Tibial nerve (tissue), 4 donors: ENCODE measurements around the gene POLG. TPM values are rescaled to one million over a fixed set of nuclear protein-coding genes. Genes with fewer than 3 reads are reported as not detected.

Experiments used
- DNase-seq, 2 donors: peaks; one replicate each; pipeline ENCODE4 v3.0.0-alpha.2; 2019; ENCODE audit warnings: low spot score in 2 of 2
- H3K27ac ChIP-seq, 4 donors: fragments of 200-600 bp; sonication (generic) in 3 of 4; one replicate each; pipeline ENCODE4 v1.5.1; 2017 to 2019; ENCODE audit warnings: mild to moderate bottlenecking in 1 of 4
- H3K27me3 ChIP-seq, 2 donors: fragments of 200-600 bp; sonication (generic) in 1 of 2; one replicate each; pipeline versions ENCODE4 v1.5.1 to v1.6.0; 2017 to 2019
- H3K36me3 ChIP-seq, 3 donors: fragments of 200-600 bp; sonication (generic); one replicate each; pipeline ENCODE4 v1.5.1; 2018 to 2019
- H3K4me1 ChIP-seq, 4 donors: fragments of 200-600 bp; sonication (generic) in 3 of 4; one replicate each; pipeline ENCODE4 v1.5.1; 2017 to 2019
- H3K4me3 ChIP-seq, 4 donors: fragments of 200-600 bp; sonication (generic) in 3 of 4; one replicate each; pipeline ENCODE4 v1.5.1; 2017 to 2019; ENCODE audit warnings: mild to moderate bottlenecking in 1 of 4, moderate library complexity in 1 of 4
- H3K9me3 ChIP-seq, 4 donors: fragments of 200-600 bp; sonication (generic) in 3 of 4; one replicate each; pipeline ENCODE4 v1.5.1; 2017 to 2019
- EP300 ChIP-seq, 2 donors: sonication (generic); formaldehyde crosslinking; IDR thresholded peaks; one replicate each; pipeline ENCODE4 v1.6.1; 2017; ENCODE audit warnings: antibody characterized with exemption in 2 of 2, mild to moderate bottlenecking in 1 of 2
- POLR2A ChIP-seq, 2 donors: fragments of 450-650 bp; IDR thresholded peaks; one replicate each; pipeline ENCODE4 v1.6.1; 2017; ENCODE audit warnings: antibody characterized with exemption in 2 of 2, mild to moderate bottlenecking in 2 of 2, moderate library complexity in 2 of 2
- WGBS, 2 donors: methylation state at CpG; one replicate each; pipeline ENCODE4 v1.1.5; 2018; 5-methylcytosine and 5-hydroxymethylcytosine counted together
- total RNA-seq, 4 donors: library from RNA; depleted of rRNA; stranded (reverse); fragments of >200 nt; gene quantifications; one replicate each; pipeline ENCODE4 v1.1.0, GENCODE V29; 2016
- TF ChIP-seq, protein P1 (sequence below), 5 experiments: fragments of 200-600 bp in 3 of 5; fragments of 450-650 bp in 2 of 5; sonication (generic) in 3 of 5; IDR thresholded peaks; one replicate each; pipeline ENCODE4 v1.5.1; 2016 to 2019; ENCODE audit warnings: antibody characterized with exemption in 5 of 5, mild to moderate bottlenecking in 3 of 5, moderate library complexity in 2 of 5

POLG gene
- total RNA-seq, 4 donors from 2014 or later: 76.9 to 113 (median 103) TPM

- no peak overlapping the region for H3K4me3 ChIP-seq
- H3K9me3 ChIP-seq: no peaks in the 10 kb centered on the region
- peaks cover 3 to 98% of the 10 kb centered on the region in 2 donors for H3K27me3 ChIP-seq
- no peak overlapping the region for H3K27ac ChIP-seq
- DNase-seq: no peak
- 5 to 7% methylated on average over 20 to 56 of the region's 73 CpGs for WGBS, 2 donors
- TF ChIP-seq, protein P1, sequence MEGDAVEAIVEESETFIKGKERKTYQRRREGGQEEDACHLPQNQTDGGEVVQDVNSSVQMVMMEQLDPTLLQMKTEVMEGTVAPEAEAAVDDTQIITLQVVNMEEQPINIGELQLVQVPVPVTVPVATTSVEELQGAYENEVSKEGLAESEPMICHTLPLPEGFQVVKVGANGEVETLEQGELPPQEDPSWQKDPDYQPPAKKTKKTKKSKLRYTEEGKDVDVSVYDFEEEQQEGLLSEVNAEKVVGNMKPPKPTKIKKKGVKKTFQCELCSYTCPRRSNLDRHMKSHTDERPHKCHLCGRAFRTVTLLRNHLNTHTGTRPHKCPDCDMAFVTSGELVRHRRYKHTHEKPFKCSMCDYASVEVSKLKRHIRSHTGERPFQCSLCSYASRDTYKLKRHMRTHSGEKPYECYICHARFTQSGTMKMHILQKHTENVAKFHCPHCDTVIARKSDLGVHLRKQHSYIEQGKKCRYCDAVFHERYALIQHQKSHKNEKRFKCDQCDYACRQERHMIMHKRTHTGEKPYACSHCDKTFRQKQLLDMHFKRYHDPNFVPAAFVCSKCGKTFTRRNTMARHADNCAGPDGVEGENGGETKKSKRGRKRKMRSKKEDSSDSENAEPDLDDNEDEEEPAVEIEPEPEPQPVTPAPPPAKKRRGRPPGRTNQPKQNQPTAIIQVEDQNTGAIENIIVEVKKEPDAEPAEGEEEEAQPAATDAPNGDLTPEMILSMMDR (IDR thresholded peaks at IDR 0.05): no peak
- no peak for TF ChIP-seq POLR2A (IDR thresholded peaks at IDR 0.05)
- H3K4me1 ChIP-seq: peaks cover 0 to 40% (median 11%) of the 10 kb centered on the region in 4 donors
- no peaks in the 10 kb centered on the region for H3K36me3 ChIP-seq
These were observed 27.8 kb upstream of the POLG start for GRCh38 chr15:89362203-89363101.

DNA sequence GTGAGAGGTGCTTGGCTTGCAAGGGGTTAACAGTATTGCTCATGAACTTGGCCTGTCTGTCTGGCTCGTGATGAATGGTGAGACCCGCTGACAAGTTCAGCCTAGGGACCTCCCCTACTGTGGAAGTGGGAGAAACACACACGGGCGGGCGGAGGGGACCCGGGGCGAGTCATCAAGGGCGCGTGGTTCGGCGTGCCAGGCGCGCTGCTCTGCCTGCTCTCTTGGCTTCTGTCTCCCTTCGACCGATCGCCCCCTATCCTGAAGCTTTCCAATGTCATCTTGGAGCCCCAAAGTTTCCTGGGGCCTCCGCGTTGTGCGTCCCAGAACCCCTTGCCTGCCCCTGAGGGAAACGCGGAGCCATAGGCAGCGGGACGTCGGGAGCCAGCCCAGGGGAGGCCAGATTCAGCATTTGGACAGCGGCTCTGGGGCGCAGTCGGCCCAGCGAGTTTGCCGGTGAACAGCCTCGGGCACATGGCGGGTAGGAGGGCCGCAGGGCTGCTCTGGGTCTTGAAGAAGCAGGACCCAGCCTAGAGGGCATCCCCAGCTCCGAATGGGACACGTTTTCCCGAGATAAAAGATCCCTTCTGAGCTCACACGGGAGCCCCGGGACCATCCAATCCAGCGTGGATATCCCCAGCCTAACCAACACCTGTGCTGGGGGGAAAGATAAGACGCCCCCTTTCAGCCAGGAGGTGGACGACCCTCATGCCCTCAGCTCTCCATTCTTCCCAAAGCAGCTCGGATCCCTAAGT lies 27.0 kb upstream of the POLG start:
- TF ChIP-seq EP300 (IDR thresholded peaks at IDR 0.05) (no peak), POLR2A (IDR thresholded peaks at IDR 0.05) (no peak)
- TF ChIP-seq, protein P1 (IDR thresholded peaks at IDR 0.05): no peak
- H3K4me3 ChIP-seq: no peak overlapping the region
- peak; percentile 35 to 48 for DNase-seq

GRCh38 chr15:89360294-89360971 lies 25.8 kb upstream of the POLG start:
- no peak for DNase-seq
- Histone ChIP-seq H3K27me3 (peaks cover 3 to 98% of the 10 kb centered on the region in 2 donors), H3K4me1 (peaks cover 0 to 33% (median 10%) of the 10 kb centered on the region in 4 donors), H3K36me3 (no peaks in the 10 kb centered on the region), H3K4me3 (no peak overlapping the region), H3K27ac (no peak overlapping the region), H3K9me3 (no peaks in the 10 kb centered on the region)
- TF ChIP-seq POLR2A (IDR thresholded peaks at IDR 0.05): no peak
- TF ChIP-seq, protein P1 (IDR thresholded peaks at IDR 0.05): no peak
- no peak for TF ChIP-seq EP300 (IDR thresholded peaks at IDR 0.05)
- WGBS, 2 donors: 4 to 6% methylated on average over 31 of the region's 31 CpGs

More for the DNA sequence above, 27.0 kb upstream of the POLG start:
- Histone ChIP-seq H3K27ac (no peak overlapping the region), H3K36me3 (no peaks in the 10 kb centered on the region), H3K9me3 (no peaks in the 10 kb centered on the region), H3K4me1 (peaks cover 0 to 33% (median 10%) of the 10 kb centered on the region in 4 donors), H3K27me3 (peaks cover 3 to 98% of the 10 kb centered on the region in 2 donors)
- 9 to 13% methylated on average over 30 to 41 of the region's 41 CpGs for WGBS, 2 donors

GRCh38 chr15:89359471-89360293 lies 25.1 kb upstream of the POLG start:
- Histone ChIP-seq H3K27ac (no peak overlapping the region), H3K4me1 (peaks cover 0 to 33% (median 10%) of the 10 kb centered on the region in 4 donors), H3K9me3 (no peaks in the 10 kb centered on the region), H3K27me3 (peaks cover 3 to 98% of the 10 kb centered on the region in 2 donors), H3K4me3 (peak overlapping the region in 2 of 4 donors; percentile 31 to 48), H3K36me3 (no peaks in the 10 kb centered on the region)
- 6 to 10% methylated on average over 30 to 31 of the region's 32 CpGs for WGBS, 2 donors
- no peak for DNase-seq
- TF ChIP-seq EP300 (IDR thresholded peaks at IDR 0.05): no peak
